ENCODE results near the gene RHOU.
"Not testable (repeated sequence)": the region's sequence is repeated elsewhere in the genome, so short reads cannot be mapped to it uniquely, and the experiment has no call there.

Gene RHOU

DNA sequence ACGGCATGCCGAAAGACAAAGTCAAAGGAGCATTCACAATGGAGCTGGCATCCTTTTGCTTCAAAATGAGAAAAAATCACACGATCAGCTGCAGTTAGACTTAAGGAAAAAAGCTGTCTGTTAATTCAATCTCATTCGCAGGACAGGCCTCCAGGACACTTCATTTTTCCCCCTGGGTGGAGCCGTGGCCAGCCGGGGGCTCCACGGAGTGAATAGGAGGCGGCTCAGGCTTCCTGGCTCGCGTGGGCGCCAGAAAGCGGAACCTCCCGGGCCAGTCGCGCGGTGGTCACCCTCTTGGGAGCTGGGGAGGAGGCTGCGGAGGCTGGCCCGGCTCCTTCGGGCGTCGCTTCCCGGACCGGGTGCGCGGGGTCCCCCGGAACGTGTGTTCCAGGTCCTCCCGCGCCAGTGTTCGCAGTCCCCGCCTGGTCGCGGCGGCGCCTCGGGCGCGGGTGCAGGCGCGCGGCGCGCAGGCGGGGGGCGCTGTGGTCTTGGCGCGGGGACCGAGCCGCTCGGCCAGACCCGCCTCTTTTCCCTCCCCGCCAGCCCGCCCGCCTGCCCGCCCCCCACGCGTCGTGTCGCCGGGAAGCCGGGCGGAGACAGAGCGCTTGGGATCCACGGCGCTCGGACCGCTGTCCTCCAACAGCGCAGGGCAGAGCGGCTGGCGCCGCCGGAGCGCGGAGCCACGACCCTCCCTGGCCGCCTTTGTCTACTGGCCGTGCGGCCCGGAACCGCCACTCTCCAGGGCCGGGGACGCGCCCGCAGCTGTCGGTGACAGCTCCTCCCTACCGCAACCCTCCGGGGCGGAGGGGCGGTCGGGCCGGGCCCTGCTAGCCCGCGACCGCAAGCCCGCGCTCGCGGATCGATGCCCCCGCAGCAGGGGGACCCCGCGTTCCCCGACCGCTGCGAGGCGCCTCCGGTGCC, at the start of gene RHOU:
RHOU (plus strand) TSS at position 599 of the 921 bp plus-strand sequence; CDS start at position 863, 264 bp downstream.
- TF ChIP-seq, protein P1, sequence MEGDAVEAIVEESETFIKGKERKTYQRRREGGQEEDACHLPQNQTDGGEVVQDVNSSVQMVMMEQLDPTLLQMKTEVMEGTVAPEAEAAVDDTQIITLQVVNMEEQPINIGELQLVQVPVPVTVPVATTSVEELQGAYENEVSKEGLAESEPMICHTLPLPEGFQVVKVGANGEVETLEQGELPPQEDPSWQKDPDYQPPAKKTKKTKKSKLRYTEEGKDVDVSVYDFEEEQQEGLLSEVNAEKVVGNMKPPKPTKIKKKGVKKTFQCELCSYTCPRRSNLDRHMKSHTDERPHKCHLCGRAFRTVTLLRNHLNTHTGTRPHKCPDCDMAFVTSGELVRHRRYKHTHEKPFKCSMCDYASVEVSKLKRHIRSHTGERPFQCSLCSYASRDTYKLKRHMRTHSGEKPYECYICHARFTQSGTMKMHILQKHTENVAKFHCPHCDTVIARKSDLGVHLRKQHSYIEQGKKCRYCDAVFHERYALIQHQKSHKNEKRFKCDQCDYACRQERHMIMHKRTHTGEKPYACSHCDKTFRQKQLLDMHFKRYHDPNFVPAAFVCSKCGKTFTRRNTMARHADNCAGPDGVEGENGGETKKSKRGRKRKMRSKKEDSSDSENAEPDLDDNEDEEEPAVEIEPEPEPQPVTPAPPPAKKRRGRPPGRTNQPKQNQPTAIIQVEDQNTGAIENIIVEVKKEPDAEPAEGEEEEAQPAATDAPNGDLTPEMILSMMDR (IDR thresholded peaks at IDR 0.05; ENCODE audit: low read depth, low read length), result no peak
- H3K4me3 ChIP-seq (ENCODE audit: low read depth, low read length), result peak within 1 kb of the TSS; percentile 58

DNA sequence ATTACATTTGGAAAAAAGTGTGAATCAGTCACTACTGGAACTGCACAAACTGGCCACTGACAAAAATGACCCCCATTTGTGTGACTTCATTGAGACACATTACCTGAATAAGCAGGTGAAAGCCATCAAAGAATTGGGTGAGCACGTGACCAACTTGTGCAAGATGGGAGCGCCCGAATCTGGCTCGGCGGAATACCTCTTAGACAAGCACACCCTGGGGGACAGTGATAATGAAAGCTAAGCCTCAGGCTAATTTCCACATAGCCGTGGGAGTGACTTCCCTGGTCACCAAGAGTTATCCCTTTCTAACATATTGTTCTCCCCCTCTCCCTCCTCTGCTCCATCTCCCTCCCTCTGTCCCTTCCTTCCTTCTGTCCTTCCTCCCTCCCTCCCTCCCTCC, 47.7 kb upstream of the RHOU start:
- TF ChIP-seq, protein P1 (IDR thresholded peaks at IDR 0.05; ENCODE audit: low read depth, low read length), result no peak
- no peak overlapping the region for H3K4me3 ChIP-seq (ENCODE audit: low read depth, low read length)

DNA sequence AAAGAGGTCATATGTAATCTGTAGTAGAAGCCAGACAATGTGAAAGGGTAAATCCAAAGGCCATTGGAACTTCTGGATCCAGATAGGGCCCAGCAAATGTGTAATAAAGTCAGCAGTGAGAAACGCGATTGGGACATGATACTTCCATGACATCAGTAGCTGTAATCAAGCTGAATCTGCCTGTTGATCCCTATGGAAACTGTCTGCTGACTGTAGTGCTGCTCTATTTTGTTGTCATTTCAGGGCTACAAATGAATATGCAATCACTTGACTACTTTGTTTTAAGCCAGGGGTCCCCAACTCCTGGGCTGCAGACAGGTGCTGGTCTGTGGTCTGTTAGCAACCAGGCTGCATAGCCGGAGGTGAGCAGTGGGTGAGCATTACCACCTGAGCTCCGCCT, 46.0 kb upstream of the RHOU start:
- H3K4me3 ChIP-seq (ENCODE audit: low read depth, low read length), result no peak overlapping the region
- TF ChIP-seq, protein P1 (IDR thresholded peaks at IDR 0.05; ENCODE audit: low read depth, low read length), result no peak

DNA sequence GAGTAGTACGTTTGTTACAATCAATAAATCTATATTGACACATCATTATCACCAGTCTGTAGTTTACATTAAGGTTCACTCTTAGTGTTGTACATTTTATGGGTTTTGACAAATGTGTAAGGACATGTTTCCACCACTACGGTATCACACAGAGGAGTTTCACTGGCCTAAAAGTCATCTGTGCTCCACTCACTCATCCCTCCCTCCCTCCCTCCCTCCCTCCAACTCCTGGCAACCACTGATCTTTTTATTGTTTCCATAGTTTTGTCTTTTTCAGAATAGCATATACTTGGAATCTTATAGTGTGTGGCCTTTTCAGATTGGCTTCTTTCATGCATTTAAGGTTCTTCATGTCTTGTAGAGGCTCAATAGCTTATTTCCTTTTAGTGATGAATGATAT, 44.1 kb upstream of the RHOU start:
- no peak overlapping the region for H3K4me3 ChIP-seq (ENCODE audit: low read depth, low read length)
- TF ChIP-seq, protein P1 (IDR thresholded peaks at IDR 0.05; ENCODE audit: low read depth, low read length), result no peak

DNA sequence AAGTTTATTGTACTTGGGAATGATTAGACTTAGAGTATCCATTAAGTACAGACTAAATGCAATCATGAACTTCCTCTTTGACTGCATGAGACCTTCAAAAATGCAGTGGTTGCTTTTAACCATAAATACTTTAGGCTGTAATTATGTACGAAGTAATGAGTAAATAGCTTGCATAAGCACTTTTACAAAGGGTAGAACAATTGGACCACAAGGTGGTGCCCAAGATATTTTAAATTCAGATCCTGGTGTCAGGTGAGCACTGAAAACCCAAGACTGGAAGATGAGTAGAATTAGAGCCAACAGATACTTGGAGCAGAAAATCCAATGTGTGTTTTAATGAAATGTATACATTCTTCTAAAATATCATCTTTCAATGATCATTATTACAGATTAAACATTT, 43.4 kb upstream of the RHOU start:
- TF ChIP-seq, protein P1 (IDR thresholded peaks at IDR 0.05; ENCODE audit: low read depth, low read length), result no peak
- H3K4me3 ChIP-seq (ENCODE audit: low read depth, low read length), result no peak overlapping the region

DNA sequence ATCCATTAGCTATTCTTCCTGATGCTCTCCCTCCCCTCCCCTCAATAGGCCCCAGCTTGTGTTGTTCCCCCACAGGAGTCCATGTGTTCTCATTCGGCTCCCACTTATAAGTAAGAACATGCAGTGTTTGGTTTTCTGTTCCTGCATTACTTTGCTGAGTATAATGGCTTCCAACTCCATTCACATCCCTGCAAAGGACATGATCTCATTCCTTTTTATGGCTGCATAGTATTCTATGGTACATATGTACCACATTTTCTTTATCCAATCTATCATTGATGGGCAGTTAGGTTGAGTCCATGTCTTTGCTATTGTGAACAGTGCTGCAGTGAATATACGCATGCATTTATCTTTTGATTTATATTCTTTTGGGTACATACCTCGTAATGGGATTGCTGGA, 40.8 kb upstream of the RHOU start:
- not testable (repeated sequence) for H3K4me3 ChIP-seq (ENCODE audit: low read depth, low read length)

DNA sequence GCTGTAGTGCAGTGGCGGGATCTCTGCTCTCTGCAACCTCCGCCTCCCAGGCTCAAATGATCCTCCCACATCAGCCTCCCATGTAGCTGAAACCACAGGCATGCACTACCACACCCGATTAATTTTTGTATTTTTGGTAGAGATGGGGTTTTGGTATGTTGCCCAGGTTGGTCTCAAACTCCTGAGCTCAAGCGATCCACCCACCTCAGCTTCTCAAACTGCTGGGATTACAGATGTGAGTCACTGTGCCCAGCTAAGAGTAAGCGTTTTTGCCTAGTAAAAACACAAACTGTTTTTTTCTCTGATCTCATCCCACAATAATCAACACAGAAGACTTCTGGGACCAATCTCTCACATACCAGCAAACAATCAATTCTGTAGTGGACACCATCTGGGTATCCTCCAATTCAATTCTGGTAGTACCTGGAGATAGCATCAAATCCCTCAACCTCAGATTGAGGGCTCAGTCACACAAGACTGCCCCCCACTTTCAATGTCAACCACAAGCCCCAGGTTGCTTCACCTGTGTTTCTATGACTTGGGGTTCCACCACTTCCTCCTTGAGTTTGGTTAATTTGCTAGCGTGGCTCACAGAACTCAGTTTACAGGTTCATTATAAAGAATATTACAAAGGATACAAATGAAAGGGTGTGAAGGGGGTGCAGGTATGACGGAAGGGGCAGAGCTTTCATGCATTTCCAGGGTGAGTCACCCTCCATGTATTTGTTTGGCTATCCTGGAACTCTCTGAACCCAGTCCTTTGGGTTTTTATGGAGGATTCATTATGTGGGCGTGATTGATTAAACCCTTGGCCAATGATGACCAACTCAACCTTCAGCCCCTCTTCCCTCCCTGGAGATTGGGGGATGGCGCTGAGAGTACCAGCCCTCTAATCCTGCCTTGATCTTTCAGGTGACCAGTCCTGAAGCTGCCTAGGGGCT, 40.0 kb upstream of the RHOU start:
- no peak overlapping the region for H3K4me3 ChIP-seq (ENCODE audit: low read depth, low read length)
- TF ChIP-seq, protein P1 (IDR thresholded peaks at IDR 0.05; ENCODE audit: low read depth, low read length), result no peak

Data from WI38 (cell line).